IPS-18c (cell line): ENCODE data around the gene CDIPT.
A peak's percentile ranks its signal among the peaks of the same experiment; 100 is the strongest.

ENCODE experiments used
- H3K4me3 ChIP-seq: 2 replicates; pipeline ENCODE4 v1.7.0; 2013; ENCODE audit warnings: low read depth, mild to moderate bottlenecking, low read length, moderate library complexity; ENCODE audit not compliant: insufficient read depth
- H3K9me3 ChIP-seq: one replicate; pipeline ENCODE4 v1.6.1; 2013; ENCODE audit warnings: mild to moderate bottlenecking, low read length, moderate library complexity; ENCODE audit not compliant: control insufficient read depth, insufficient read depth

CDIPT gene

GRCh38 chr16:29809850-29810698 lies 53.0 kb downstream of the CDIPT start:
- peak overlapping the region; percentile 28 for H3K4me3 ChIP-seq

GRCh38 chr16:29809031-29809747 lies 53.8 kb downstream of the CDIPT start:
- Histone ChIP-seq H3K4me3 (peak overlapping the region; percentile 88; the same call in 1 of the 2 replicates), H3K9me3 (no peaks in the 10 kb centered on the region)

More at GRCh38 chr16:29809850-29810698, 53.0 kb downstream of the CDIPT start:
- H3K9me3 ChIP-seq, result no peaks in the 10 kb centered on the region
